HG03565 (cell line): ENCODE data around the gene BECN2.

Experiments
- ATAC-seq: cut with Tn5 transposase; IDR thresholded peaks from one replicate; pipeline ENCODE4 v1.9.1; 2021; ENCODE audit warnings: mild to moderate bottlenecking, moderate library complexity; ENCODE audit not compliant: unreplicated experiment

BECN2 gene, protein sequence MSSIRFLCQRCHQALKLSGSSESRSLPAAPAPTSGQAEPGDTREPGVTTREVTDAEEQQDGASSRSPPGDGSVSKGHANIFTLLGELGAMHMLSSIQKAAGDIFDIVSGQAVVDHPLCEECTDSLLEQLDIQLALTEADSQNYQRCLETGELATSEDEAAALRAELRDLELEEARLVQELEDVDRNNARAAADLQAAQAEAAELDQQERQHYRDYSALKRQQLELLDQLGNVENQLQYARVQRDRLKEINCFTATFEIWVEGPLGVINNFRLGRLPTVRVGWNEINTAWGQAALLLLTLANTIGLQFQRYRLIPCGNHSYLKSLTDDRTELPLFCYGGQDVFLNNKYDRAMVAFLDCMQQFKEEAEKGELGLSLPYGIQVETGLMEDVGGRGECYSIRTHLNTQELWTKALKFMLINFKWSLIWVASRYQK

GRCh38 chr1:241957692-241958494 is at the start of gene BECN2:
BECN2 (plus strand) TSS chr1:241957767; CDS start chr1:241957767, 0 bp downstream.
- no peak for ATAC-seq

GRCh38 chr1:241916196-241916595 is 41.4 kb upstream of the BECN2 start:
- ATAC-seq, result no peak

DNA sequence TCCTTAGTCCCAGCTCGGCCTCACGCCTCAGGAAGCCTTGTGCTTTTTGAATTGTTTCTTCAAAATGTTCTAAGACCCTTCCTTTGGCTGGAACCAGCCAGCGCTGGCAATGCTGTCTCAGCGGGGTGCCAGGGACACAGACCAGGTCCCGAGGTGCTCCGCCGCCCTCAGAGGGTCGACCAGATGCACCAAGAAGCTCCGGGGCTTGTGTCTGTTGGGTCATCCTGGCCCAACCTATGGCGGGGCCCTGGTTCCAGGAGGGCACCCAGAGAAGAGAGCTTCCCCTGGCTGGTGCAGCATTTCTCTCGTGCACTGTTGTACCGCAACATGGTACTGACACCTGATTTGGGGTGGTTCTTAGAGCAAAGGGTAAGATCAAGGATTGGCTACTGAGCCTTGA is 40.1 kb upstream of the BECN2 start:
- ATAC-seq, result no peak

DNA sequence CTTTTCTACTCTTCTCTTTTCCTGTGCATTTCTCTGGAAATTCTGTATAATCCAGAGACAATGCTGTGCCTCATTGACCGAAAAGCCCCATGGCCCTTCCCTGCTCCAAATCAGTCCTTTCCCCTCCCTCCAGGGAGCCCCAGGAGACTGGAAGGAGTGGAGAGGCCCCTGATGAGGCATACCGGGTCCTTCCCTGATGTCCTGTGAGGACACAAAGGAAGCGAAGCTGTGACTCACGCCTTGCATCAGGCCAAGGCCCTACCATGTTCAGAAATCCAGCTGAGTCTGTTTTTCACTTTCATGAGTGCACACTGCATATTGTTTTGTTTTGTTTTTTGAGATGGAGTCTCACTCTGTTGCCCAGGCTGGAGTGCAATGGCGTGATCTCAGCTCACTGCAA is 38.7 kb upstream of the BECN2 start:
- no peak for ATAC-seq

- no peak for ATAC-seq
Observed at GRCh38 chr1:241924080-241924808, 33.3 kb upstream of the BECN2 start.

DNA sequence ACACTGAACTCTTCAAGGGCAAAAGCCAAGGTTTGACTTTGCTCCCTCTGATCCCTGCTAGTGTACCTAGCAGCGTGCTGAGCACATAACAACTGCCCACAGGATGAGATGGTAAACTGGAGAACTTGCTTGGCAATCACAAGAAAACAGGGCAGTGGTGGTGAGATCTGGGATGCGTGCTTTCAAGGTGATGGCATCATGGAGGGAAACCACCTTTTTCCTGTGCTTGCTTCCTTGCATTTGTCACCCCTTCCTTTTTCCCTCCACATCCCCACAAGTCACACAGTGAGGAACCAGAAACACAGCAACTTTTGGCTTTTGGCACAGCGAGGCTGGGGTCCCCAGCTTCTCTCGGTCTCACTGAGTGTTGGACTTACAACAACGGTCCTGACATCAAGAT is 31.4 kb upstream of the BECN2 start:
- ATAC-seq, result no peak

DNA sequence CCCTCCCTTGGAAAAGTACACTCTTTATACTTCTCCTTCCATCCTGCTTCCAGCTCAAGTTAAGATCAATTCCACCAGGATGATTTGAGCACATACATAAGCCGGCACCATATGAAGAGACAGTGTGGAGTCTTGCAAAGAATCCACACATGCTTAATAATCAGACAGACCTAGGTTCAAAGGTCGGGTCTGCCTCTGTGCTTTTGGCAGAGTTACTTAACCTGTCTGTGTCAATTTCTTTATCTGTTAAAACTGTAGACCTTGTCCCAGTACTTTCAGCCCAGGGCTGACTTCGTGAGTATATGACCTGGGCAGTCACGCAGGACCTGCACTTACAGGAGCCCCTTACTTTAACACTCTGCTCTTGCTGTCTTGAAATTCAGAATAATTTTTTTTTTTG is 30.2 kb upstream of the BECN2 start:
- no peak for ATAC-seq

DNA sequence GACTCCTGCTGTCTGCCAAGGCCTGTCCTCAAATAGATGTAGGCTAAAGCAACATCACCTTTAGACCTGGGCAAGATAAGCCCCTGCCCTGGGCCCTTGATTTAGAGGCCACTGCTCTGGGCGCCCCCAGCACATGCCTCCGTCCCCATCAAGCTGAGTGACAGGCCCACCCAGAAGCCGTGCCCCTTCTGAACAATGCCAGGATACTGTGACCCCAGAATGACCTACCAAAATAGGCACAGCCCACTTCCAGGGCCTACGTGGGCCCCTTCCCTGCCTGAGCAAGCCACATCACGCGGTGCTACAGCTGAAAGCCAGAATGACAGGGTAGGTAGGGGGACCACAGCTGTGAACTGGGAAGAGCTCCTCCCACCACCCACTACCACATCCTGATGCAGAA is 24.7 kb upstream of the BECN2 start:
- ATAC-seq, result no peak

GRCh38 chr1:241934201-241934848 is 23.2 kb upstream of the BECN2 start:
- no peak for ATAC-seq

- ATAC-seq, result no peak
Observed at GRCh38 chr1:241934866-241935265, 22.7 kb upstream of the BECN2 start.

DNA sequence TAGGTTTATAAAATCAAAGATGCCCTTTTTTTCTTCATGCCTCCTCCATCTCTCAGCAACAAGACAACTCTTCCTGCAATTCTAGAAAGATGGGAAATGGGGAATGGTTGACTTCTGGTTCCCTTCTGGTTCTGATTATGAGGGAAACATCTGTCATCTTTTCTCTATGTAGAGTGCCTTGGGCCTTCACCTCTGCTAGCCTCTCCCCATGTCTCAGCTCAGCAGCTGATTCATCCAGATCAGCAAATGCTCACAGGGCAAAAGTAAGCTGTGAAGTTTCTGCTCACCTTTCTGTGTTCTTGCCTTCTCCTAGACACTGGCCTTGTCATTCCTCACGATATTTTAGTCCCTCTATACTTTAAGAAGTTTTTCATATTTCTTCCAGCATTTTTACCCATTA is 17.8 kb upstream of the BECN2 start:
- no peak for ATAC-seq

DNA sequence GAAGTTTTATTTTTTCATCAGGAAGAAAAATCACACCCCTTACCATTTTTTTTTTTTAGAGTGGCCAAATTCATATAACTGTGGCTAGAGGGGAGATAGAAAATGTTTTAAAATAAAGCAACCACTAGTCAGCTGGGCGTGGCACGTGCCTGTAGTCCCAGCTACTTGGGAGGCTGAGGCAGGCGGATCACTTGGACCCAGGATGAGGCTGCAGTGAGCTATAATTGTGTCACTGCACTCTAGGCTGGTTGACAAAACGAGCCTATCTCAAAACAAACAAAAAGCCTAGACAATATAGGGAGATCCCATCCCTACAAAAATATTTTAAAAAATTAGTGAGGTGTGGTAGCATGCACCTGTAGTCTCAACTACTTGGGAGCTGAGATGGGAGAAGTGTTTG is 14.8 kb upstream of the BECN2 start:
- no peak for ATAC-seq

- ATAC-seq, result no peak
Observed at GRCh38 chr1:241944300-241944699, 13.3 kb upstream of the BECN2 start.

GRCh38 chr1:241947354-241947753 is 10.2 kb upstream of the BECN2 start:
- ATAC-seq, result no peak

DNA sequence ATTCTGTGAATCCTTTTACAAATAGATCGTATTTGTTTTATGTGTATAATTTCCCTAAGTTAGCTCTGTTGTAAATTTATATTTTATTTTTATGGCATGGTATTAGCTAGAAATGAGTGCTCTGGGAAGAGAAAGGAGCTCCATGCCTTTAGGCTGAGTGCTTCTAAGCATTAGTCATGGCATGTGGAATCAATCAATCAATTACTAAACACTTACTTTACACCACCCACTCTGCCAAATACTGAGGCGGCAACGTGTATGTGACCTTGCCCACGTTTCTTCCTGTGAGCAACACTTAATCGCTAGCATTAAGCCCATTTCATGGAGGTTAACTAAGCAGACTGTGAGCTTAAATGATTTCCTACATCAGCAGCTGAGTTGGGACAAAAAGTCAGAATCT is 7.2 kb upstream of the BECN2 start:
- no peak for ATAC-seq

DNA sequence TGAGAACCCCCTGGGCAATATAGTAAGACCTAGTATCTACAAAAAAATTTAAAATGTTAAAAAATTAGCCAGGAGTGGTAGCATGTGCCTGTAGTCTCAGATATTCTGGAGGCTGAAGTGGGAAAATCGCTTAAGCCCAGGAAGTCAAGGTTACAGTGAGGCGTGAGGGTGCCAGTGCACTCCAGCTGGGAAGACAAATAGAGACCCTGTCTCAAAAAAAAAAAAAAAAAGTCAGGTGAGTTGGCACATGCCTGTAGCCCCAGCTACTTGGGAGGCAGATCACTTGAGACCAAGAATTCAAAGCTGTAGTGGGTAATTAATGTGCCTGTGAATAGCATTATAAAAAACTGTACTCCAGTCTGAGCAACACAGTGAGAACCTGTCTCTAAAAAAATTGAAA is 4.6 kb downstream of the BECN2 start:
- ATAC-seq, result no peak

- no peak for ATAC-seq
Observed at GRCh38 chr1:241963722-241964121, 6.2 kb downstream of the BECN2 start.

DNA sequence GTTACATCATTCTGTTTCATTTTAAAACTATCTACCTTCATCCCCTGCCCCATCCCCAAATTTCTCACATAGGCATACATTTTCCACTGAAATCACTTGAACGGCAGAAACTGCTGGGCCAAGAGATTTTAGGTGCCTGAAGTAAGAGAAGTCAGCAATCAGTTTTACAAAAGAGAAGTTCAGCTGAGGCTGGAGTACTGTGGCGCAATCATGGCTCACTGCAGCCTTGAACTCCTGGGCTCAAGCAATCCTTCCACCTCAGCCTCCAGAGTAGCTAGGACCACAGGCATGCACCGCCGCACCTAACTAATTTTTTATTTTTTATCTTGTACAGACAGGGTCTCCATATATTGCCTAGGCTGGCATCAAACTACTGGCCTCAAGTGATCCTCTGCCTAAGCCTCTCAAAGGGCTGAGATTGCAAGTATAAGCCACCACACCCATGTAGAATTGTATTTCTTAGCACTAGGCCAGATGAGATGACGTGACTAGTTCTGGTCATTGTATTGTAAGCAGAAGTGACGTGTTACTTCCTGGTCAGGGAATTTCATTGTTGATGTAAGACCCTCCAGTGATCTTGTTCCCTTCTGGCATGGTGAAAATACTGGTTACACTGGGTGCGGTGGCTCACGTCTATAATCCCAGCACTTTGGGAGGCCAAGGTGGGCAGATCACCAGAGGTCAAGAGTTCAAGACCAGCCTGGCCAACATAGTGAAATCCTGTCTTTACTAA is 7.1 kb downstream of the BECN2 start:
- ATAC-seq, result no peak

- ATAC-seq, result no peak
Observed at GRCh38 chr1:241968611-241969010, 11.0 kb downstream of the BECN2 start.

DNA sequence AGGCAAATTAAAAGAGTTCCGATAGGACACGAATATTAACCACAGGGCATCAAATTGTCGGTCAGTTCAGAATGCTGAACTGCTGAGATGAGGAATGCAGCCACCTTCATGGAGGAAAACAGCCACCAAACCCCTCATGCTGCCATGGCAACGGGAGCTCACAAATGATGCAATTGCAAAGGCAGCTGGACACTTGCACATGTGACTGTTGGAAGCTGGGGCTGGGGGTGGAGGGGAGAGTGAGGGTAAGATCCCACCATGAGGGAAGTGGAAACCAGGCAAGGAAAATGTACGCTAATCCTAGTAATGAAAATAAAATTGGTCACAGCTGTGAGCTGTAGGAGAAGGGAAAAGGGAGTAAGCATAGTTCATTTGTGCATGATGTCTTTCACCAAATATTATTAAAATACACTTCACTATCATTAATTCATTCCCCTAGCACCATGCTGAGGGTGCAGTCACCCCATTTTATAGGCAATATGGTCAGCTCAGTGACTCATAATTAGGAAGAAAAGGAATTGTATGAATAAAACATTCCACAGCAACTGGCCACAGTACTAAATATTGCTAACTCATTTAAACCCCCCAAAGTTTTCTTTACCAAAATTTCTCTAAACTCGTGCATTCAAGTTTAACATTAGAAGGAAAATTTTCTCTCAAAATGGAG is 15.3 kb downstream of the BECN2 start:
- ATAC-seq, result no peak
